K562 (cell line): ENCODE results near the gene CEP57. TPM values are rescaled to one million over a fixed set of nuclear protein-coding genes. Genes with fewer than 3 reads are reported as not detected.

ENCODE experiments used
- FOXA3 ChIP-seq, 2 experiments: fragments of 450-650 bp in 1 of 2; sonication (generic) in 1 of 2; formaldehyde crosslinking; IDR thresholded peaks in 1 of 2; conservative IDR thresholded peaks in 1 of 2; 2 replicates each; pipeline versions ENCODE4 v1.4.0 to v1.8.0; 2020 to 2022; ENCODE audit warnings: mild to moderate bottlenecking in 2 of 2, missing genetic modification reagents in 1 of 2
- IFI16 ChIP-seq: fragments of 250-450 bp; sonication (Bioruptor Pico); IDR thresholded peaks from 2 replicates; pipeline ENCODE4 v2.1.2; 2022; ENCODE audit warnings: mild to moderate bottlenecking, inconsistent platforms
- JUN ChIP-seq, 2 experiments: sonication (generic) in 1 of 2; formaldehyde crosslinking in 1 of 2; IDR thresholded peaks; 2 replicates each; pipeline versions ENCODE4 v1.6.1 to v1.8.0; 2012 to 2022; ENCODE audit warnings: borderline replicate concordance in 2 of 2, mild to moderate bottlenecking in 2 of 2, improper control_type of control experiment in 1 of 2, low read depth in 1 of 2, low read length in 1 of 2, missing genetic modification reagents in 1 of 2
- NONO ChIP-seq, 2 experiments: fragments of 200-400 bp in 1 of 2; fragments of 450-650 bp in 1 of 2; formaldehyde crosslinking in 1 of 2; IDR thresholded peaks; 2 replicates each; pipeline ENCODE4 v1.6.1; 2017; ENCODE audit warnings: low read depth in 2 of 2, mild to moderate bottlenecking in 2 of 2, moderate library complexity in 2 of 2, low read length in 1 of 2
- POLR2G ChIP-seq: fragments of 200-400 bp; formaldehyde crosslinking; IDR thresholded peaks from 2 replicates; pipeline ENCODE4 v1.6.1; 2017; ENCODE audit warnings: low read depth, mild to moderate bottlenecking, antibody characterized with exemption, low read length, moderate library complexity
- SREBF1 ChIP-seq: fragments of 150-350 bp; IDR thresholded peaks from 2 replicates; pipeline ENCODE4 v1.6.1; 2014; ENCODE audit warnings: antibody characterized with exemption, low read depth, low read length, borderline replicate concordance
- STAG1 ChIP-seq: sonication (generic); formaldehyde crosslinking; IDR thresholded peaks from 2 replicates; pipeline ENCODE4 v1.5.0; 2020; ENCODE audit warnings: missing genetic modification reagents, borderline replicate concordance
- TCF15 ChIP-seq: fragments of 250-450 bp; sonication (Bioruptor Pico); IDR thresholded peaks from 2 replicates; pipeline ENCODE4 v1.8.0; 2022; ENCODE audit warnings: moderate library complexity, mild to moderate bottlenecking, inconsistent platforms
- U2AF2 ChIP-seq: fragments of 200-400 bp; formaldehyde crosslinking; optimal IDR thresholded peaks from 2 replicates; pipeline ENCODE3; 2017; ENCODE audit warnings: low read depth, mild to moderate bottlenecking, low read length
- polyA plus RNA-seq, 8 experiments: library from polyadenylated mRNA; depleted of rRNA in 4 of 8; stranded (reverse) in 5 of 8; unstranded in 3 of 8; fragments of >200 nt; fragmentation: Nextera tagmentation in 2 of 8; fragmentation: Illumina TruSeq in 1 of 8; extraction: Ambion mirVana in 2 of 8; extraction: Trizol in 1 of 8; gene quantifications; 2 replicates each; pipeline versions ENCODE4 v1.2.1 to v1.2.3, GENCODE V29; 2011 to 2014; ENCODE audit warnings: inconsistent platforms in 1 of 8, missing spikeins in 1 of 8
- total RNA-seq, 7 experiments: library from RNA; depleted of rRNA in 6 of 7; stranded (reverse); fragments of >200 nt in 6 of 7; fragmentation: Illumina TruSeq in 2 of 7; extraction: Trizol in 2 of 7; gene quantifications; 2 replicates each; pipeline versions ENCODE4 v1.2.1 to v1.2.3, GENCODE V29; 2011 to 2021; ENCODE audit warnings: low replicate concordance in 1 of 7
- TF ChIP-seq, protein P1 (sequence below): fragments of 250-450 bp; sonication (Bioruptor Pico); IDR thresholded peaks from 2 replicates; pipeline ENCODE4 v1.4.0; 2020; ENCODE audit warnings: borderline replicate concordance

Gene CEP57
- total and polyA plus RNA-seq, 9 of the 15 experiments (the other 6 are each of a cell fraction or from before 2014, with no cell fraction given): 25.1 to 88.1 (median 65.2) TPM

DNA sequence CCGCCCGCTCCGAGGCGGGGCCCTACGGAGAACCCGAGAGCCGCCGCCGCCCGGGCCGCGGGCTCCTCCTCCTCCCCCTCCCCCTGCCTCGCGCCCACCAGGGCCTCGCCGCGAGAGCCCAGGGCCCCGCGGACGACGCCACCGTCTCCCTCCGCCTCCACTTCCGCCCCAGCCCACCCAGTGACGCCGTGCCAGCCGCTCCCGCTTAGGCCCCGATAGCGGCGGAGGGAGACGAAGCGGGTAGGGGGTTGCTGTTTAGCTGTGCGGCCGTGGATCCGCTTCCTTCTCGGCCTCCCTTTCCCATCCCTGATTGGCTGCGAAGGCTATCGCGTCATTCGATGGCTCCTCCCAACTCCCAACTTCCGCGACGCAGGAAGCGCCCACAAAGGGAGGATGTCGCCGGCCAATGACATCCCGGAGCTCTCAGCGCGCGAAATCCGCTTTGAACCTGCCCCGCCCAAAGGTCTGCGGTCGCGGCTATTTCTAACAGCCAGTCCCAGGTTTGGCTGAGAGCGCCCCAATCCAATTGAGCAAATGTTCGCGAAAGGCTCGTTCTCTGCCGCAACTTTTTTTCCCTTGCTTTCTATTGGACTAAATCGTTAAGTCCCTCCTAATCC is 684 bp upstream of the CEP57 start, which contains the start of gene FAM76B (continued):
- TF ChIP-seq SREBF1 (no peak), NONO (IDR thresholded peaks at IDR 0.05; ENCODE audit: low read depth in 2 of 2, low read length in 1 of 2) (peak; percentile 44 to 58; a peak in 2 of 4 replicates), U2AF2 (no peak), POLR2G (peak; percentile 91), FOXA3 (CRISPR knock-in tag; conservative IDR thresholded peaks at IDR 0.05 in 1 of 2, IDR thresholded peaks at IDR 0.05 in 1 of 2) (0 out of 4 replicates have a peak, but pooled peaks of 1 of the 2 experiments have one; percentile 39), TCF15 (no peak), IFI16 (CRISPR knock-in tag) (no peak), STAG1 (CRISPR knock-in tag) (no peak), JUN (IDR thresholded peaks at IDR 0.05; ENCODE audit: borderline replicate concordance, low read depth, low read length) (no peak), JUN (CRISPR knock-in tag; IDR thresholded peaks at IDR 0.05; ENCODE audit: borderline replicate concordance) (no peak)
- TF ChIP-seq, protein P1, sequence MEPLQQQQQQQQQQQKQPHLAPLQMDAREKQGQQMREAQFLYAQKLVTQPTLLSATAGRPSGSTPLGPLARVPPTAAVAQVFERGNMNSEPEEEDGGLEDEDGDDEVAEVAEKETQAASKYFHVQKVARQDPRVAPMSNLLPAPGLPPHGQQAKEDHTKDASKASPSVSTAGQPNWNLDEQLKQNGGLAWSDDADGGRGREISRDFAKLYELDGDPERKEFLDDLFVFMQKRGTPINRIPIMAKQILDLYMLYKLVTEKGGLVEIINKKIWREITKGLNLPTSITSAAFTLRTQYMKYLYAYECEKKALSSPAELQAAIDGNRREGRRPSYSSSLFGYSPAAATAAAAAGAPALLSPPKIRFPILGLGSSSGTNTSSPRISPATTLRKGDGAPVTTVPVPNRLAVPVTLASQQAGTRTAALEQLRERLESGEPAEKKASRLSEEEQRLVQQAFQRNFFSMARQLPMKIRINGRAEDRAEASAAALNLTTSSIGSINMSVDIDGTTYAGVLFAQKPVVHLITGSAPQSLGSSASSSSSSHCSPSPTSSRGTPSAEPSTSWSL: no peak
- TF ChIP-seq, all 486 proteins: peak for 130
